Osteoblast (primary cell): ENCODE measurements around the gene ZNF521. TPM values are rescaled to one million over a fixed set of nuclear protein-coding genes. Genes with fewer than 3 reads are reported as not detected.

Source experiments
- DNase-seq: peaks from one replicate; pipeline ENCODE4 v3.0.0; 2011; ENCODE audit warnings: low spot score, mixed read lengths; ENCODE audit not compliant: insufficient read length; ENCODE audit errors: missing footprints
- H2AFZ ChIP-seq: 2 replicates; pipeline ENCODE4 v1.6.0; 2011; ENCODE audit warnings: mild to moderate bottlenecking, low read length
- H3K27ac ChIP-seq: 2 replicates; pipeline ENCODE4 v1.5.1; 2011; ENCODE audit warnings: mild to moderate bottlenecking, low read depth, low read length, moderate library complexity
- H3K27me3 ChIP-seq: 2 replicates; pipeline ENCODE4 v1.6.0; 2012; ENCODE audit warnings: mild to moderate bottlenecking, control low read depth, inconsistent platforms, low read length, moderate library complexity; ENCODE audit not compliant: insufficient read depth
- H3K36me3 ChIP-seq: 2 replicates; pipeline ENCODE4 v1.5.1; 2011; ENCODE audit warnings: mild to moderate bottlenecking, low read length, control low read depth, moderate library complexity; ENCODE audit not compliant: insufficient read depth
- H3K4me1 ChIP-seq: 2 replicates; pipeline ENCODE4 v1.5.1; 2011; ENCODE audit warnings: mild to moderate bottlenecking, low read length, control low read depth, moderate library complexity; ENCODE audit not compliant: insufficient read depth
- H3K4me2 ChIP-seq: 2 replicates; pipeline ENCODE4 v1.6.0; 2011; ENCODE audit warnings: mild to moderate bottlenecking, low read length; ENCODE audit not compliant: insufficient read depth
- H3K4me3 ChIP-seq: fragments of 200-600 bp; sonication (generic); 3 replicates; pipeline ENCODE4 v1.5.1; 2012; ENCODE audit warnings: mild to moderate bottlenecking, low read length, inconsistent platforms; ENCODE audit not compliant: insufficient read depth
- H3K79me2 ChIP-seq: 2 replicates; pipeline ENCODE4 v1.6.0; 2012; ENCODE audit warnings: mild to moderate bottlenecking, low read length, control low read depth, inconsistent platforms; ENCODE audit not compliant: insufficient read depth
- H3K9me3 ChIP-seq: 2 replicates; pipeline ENCODE4 v1.5.1; 2011; ENCODE audit warnings: low read depth, low read length, control low read depth
- H4K20me1 ChIP-seq: 2 replicates; pipeline ENCODE4 v1.6.0; 2012; ENCODE audit warnings: mild to moderate bottlenecking, low read length, control low read depth; ENCODE audit not compliant: insufficient read depth
- CTCF ChIP-seq: IDR thresholded peaks from 2 replicates; pipeline ENCODE4 v1.5.1; 2011; ENCODE audit warnings: mild to moderate bottlenecking, low read depth, low read length, moderate library complexity; ENCODE audit errors: extremely low read depth
- total RNA-seq: library from RNA; depleted of rRNA; stranded (reverse); fragments of >200 nt; gene quantifications from 2 replicates; pipeline ENCODE4 v1.2.3, GENCODE V29; 2012

ZNF521 gene
- total RNA-seq, 1 donor: 27.5 TPM

DNA sequence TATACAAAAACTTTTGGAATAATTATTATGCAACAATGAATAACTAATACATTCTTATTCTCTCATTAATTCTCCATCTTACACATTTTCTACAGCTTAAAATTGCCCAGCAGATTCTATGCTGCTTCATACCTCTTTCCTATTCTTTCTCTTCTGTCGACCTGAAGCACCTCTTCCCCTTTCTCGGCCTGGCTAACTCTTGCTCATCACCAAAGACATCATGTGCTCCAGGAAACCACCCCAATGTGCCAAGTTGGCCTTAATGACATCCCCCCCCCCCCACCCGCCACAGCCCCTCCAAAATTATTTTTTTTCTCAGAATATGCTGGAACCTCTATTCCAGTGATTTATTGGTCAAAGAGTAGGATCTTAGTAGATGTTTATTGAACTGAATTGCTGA, 43.6 kb downstream of the ZNF521 start:
- no peaks in the 10 kb centered on the region for H4K20me1 ChIP-seq
- TF ChIP-seq CTCF: no peak
- H3K27ac ChIP-seq: no peak overlapping the region
- no peak overlapping the region for H2AFZ ChIP-seq
- no peaks in the 10 kb centered on the region for H3K36me3 ChIP-seq
- no peak for DNase-seq
- H3K79me2 ChIP-seq: no peaks in the 10 kb centered on the region
- no peak overlapping the region for H3K4me3 ChIP-seq
- H3K4me2 ChIP-seq: no peak overlapping the region
- H3K4me1 ChIP-seq: peaks cover 4% of the 10 kb centered on the region
- no peaks in the 10 kb centered on the region for H3K9me3 ChIP-seq
- H3K27me3 ChIP-seq: no peaks in the 10 kb centered on the region

DNA sequence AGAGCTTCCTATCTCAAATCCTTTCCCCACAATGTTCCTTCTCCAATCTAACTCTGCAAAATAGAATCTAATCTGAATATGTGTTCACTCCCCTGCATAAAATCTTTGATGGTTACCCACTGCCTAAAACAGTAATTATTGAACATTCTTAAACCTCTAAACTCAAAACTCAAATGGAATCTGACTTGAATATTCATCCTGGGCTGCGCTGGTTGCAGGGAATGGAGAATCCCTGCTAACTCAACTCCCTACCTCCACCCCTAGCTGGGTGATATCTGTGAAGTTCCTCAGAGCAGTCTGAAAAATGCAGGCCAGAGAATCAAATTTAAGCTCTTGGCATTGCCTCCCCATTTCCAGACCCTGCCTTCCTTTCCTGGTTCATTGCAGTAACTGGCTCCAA, 44.8 kb downstream of the ZNF521 start:
- Histone ChIP-seq H2AFZ (no peak overlapping the region), H3K36me3 (no peaks in the 10 kb centered on the region), H3K9me3 (no peaks in the 10 kb centered on the region), H3K27ac (no peak overlapping the region), H3K4me2 (no peak overlapping the region), H3K4me1 (peaks cover 4% of the 10 kb centered on the region), H4K20me1 (no peaks in the 10 kb centered on the region), H3K79me2 (no peaks in the 10 kb centered on the region), H3K4me3 (no peak overlapping the region), H3K27me3 (no peaks in the 10 kb centered on the region)
- DNase-seq: no peak
- no peak for TF ChIP-seq CTCF

DNA sequence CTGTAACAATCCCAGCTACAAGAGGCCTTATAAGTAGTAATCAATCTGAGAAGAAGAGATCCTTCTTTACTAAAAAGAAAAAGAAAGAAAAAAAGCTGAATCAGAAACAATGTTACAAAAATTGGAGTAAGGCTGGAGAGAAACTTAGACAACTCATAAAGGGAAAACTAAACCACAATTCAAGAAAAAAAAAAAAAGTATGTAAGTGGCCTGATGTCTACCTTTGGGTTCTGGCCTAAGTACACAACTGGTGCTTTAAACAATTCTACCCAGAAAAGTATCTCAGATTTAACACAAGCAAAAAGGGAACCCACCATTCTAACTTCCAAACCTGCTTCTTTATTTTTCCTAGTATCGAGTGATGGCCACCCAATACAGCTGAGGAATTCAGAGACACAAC, 45.3 kb downstream of the ZNF521 start:
- Histone ChIP-seq H3K36me3 (no peaks in the 10 kb centered on the region), H3K4me3 (no peak overlapping the region), H3K4me2 (no peak overlapping the region), H2AFZ (no peak overlapping the region), H3K27me3 (no peaks in the 10 kb centered on the region), H3K27ac (no peak overlapping the region), H4K20me1 (no peaks in the 10 kb centered on the region), H3K9me3 (no peaks in the 10 kb centered on the region), H3K79me2 (no peaks in the 10 kb centered on the region), H3K4me1 (peaks cover 4% of the 10 kb centered on the region)
- no peak for TF ChIP-seq CTCF
- DNase-seq: no peak

DNA sequence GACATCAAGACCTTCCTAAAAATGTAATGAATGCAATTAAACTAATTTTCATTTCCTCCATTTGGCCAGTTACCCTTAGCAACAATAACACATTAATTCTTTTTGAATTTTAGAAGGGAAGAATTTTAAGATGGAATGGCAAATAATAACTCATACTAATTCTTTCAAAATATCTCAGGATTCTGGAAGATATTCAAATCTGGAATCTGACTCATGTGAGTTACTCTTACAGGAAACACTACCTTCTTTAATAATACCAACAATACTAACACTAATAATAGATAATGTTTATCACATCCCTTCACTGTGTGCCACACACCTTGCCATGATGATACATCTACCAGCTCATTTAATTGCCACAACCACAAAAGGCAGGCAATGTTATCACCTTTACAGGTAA, 46.4 kb downstream of the ZNF521 start:
- Histone ChIP-seq H3K4me2 (no peak overlapping the region), H2AFZ (no peak overlapping the region), H3K36me3 (no peaks in the 10 kb centered on the region), H3K27ac (no peak overlapping the region), H3K4me3 (no peak overlapping the region), H4K20me1 (no peaks in the 10 kb centered on the region), H3K4me1 (peaks cover 4% of the 10 kb centered on the region), H3K27me3 (no peaks in the 10 kb centered on the region), H3K9me3 (no peaks in the 10 kb centered on the region), H3K79me2 (no peaks in the 10 kb centered on the region)
- no peak for DNase-seq
- no peak for TF ChIP-seq CTCF
